Coronary artery (tissue), 2 donors: ENCODE data around the gene ANKRD28.
"Not testable (repeated sequence)": the region's sequence is repeated elsewhere in the genome, so short reads cannot be mapped to it uniquely, and the experiment has no call there.

ENCODE experiments used
- DNase-seq: peaks from one replicate; pipeline ENCODE4 v3.0.0-alpha.2; 2017; ENCODE audit warnings: low spot score
- H3K27ac ChIP-seq, 2 donors: fragments of 200-600 bp; sonication (generic); one replicate each; pipeline ENCODE4 v1.5.1; 2016 to 2019
- H3K4me3 ChIP-seq: fragments of 200-600 bp; sonication (generic); 2 replicates; pipeline ENCODE4 v1.5.1; 2016; ENCODE audit warnings: mild to moderate bottlenecking, moderate library complexity
- CTCF ChIP-seq: fragments of 200-600 bp; sonication (generic); IDR thresholded peaks from one replicate; pipeline ENCODE4 v1.5.1; 2019; ENCODE audit warnings: antibody characterized with exemption

Gene ANKRD28

DNA sequence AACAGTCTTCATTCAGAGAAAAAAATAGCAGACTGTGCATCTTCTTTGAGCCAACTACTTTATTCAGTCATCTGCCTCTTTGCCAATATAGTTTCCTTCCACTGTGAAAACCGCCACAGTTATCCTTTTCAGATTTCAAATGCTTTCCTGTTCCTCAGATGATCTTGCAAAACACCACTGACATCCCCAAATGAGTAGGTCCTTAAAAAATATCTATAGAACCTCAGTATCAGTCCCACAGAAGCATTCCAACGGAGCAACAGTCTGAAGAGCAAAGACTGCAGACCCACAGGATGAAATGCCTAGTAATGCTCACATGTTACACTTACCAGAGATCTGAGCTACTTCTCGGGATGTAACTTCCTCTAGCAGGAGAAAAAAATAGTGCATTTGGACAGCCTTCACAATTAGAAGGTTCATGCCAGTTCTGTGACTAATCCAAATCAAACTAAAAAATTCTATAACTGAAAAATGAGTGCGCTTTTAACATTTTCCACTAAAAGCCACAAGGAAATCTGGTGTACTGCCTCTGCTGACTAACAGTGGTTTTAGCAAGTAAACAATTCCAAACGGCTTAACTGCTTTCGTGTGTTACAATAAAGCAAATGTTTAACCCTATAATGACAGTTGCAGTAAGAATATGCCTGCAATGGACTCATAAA, at the start of gene ANKRD28:
Gene ANKRD28 (minus strand): TSS at position 338 of the 662 bp plus-strand sequence. CDS start 1,458 bp downstream, outside the sequence.
- no peak for TF ChIP-seq CTCF
- no peak for DNase-seq
- H3K27ac ChIP-seq = peak within 1 kb of the TSS; percentile 70 to 89

GRCh38 chr3:15847239-15847638, 49.5 kb upstream of the ANKRD28 start:
- H3K27ac ChIP-seq = no peak overlapping the region
- no peak for TF ChIP-seq CTCF
- no peak overlapping the region for H3K4me3 ChIP-seq
- no peak for DNase-seq

More for the DNA sequence above, at the start of gene ANKRD28:
- H3K4me3 ChIP-seq = peak within 1 kb of the TSS; percentile 68

GRCh38 chr3:15846606-15847005, 48.8 kb upstream of the ANKRD28 start:
- no peak for DNase-seq
- no peak for TF ChIP-seq CTCF

DNA sequence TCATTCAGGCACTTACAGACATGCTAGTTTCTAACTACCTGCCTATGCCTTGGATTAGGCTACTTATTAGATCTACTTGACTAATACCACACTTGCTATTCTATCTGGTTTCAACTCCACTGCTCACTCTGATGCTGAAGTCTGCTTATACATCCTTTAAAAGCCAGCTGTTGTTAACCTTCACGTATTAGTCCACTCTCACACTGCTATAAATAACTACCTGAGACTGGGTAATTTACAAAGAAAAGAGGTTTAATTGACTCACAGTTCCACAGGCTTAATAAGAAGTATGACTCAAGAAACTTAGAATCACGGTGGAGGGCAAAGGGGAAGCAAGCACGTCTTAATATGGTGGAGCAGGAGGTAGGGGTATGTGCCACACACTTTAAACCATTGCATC, 47.7 kb upstream of the ANKRD28 start:
- TF ChIP-seq CTCF = no peak
- no peak for DNase-seq
- H3K4me3 ChIP-seq = no peak overlapping the region
- no peak overlapping the region for H3K27ac ChIP-seq

More at GRCh38 chr3:15846606-15847005, 48.8 kb upstream of the ANKRD28 start:
- H3K4me3 ChIP-seq = no peak overlapping the region
- H3K27ac ChIP-seq = no peak overlapping the region

GRCh38 chr3:15844889-15845288, 47.1 kb upstream of the ANKRD28 start:
- H3K27ac ChIP-seq = no peak overlapping the region

DNA sequence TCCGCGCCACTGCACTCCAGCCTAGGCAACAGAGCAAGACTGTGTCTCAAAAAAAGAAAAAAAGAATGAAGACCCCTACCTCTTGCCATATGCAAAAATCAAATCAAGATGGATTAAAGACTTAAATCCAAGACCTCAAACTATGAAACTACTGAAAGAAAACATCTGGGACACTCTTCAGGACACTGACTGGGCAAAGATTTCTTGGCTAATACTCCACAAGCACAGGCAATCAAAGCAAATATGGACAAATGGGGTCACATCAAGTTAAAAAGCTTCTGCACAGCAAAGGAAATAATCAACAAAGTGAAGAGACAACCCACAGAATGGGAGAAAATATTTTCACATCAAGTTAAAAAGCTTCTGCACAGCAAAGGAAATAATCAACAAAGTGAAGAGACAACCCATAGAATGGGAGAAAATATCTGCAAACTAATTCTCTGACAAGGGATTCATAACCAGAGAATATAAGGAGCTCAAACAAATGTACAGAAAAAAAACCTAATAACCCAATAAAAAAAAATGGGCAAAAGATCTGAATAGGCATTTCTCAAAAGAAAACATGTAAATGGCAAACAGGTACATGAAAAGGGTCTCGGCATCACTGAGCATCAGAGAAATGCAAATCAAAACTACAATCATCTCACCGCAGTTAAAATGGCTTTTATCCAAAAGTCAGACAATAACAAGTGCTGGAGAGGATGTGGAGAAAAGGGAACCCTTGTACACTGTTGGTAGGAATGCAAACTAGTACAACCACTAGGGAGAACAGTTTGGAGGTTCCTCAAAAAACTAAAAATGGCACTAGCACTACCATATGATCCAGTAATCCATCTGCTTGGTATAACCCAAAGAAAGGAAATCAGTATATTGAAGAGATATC, 43.6 kb upstream of the ANKRD28 start:
- DNase-seq, H3K27ac ChIP-seq, H3K4me3 ChIP-seq: not testable (repeated sequence)

More at GRCh38 chr3:15844889-15845288, 47.1 kb upstream of the ANKRD28 start:
- DNase-seq = no peak
- H3K4me3 ChIP-seq = no peak overlapping the region
- no peak for TF ChIP-seq CTCF

DNA sequence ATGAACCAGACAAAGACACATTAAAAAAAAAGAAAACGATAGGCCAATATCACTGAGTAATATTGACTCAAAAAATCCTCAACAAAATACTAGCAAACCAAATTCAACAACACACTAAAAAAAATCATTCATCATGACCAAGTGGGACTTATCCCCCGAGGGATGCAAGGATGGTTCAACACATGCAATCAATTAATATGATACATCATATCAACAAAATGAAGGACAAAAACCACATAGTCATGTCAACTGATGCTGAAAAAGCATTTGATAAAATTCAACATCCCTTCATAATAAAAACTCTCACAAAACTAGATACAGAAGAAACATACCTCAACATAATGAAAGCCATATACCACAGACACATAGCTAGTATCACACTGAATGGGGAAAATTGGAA, 41.8 kb upstream of the ANKRD28 start:
- DNase-seq = no peak
- TF ChIP-seq CTCF = no peak
- Histone ChIP-seq H3K27ac (no peak overlapping the region), H3K4me3 (no peak overlapping the region)
